Sigmoid colon (tissue), 4 donors: ENCODE measurements around the gene DYRK1A.

ENCODE experiments used
- EP300 ChIP-seq, 4 donors: sonication (generic); formaldehyde crosslinking; IDR thresholded peaks; one replicate each; pipeline ENCODE4 v1.6.1; 2017; ENCODE audit warnings: antibody characterized with exemption in 4 of 4
- POLR2A ChIP-seq, 2 donors: fragments of 450-650 bp; IDR thresholded peaks; one replicate each; pipeline ENCODE4 v1.6.1; 2016; ENCODE audit warnings: antibody characterized with exemption in 2 of 2, mild to moderate bottlenecking in 2 of 2, moderate library complexity in 2 of 2
- POLR2AphosphoS5 ChIP-seq, 4 donors: sonication (generic); formaldehyde crosslinking; IDR thresholded peaks; one replicate each; pipeline ENCODE4 v1.6.1; 2017; ENCODE audit warnings: antibody characterized with exemption in 4 of 4
- TF ChIP-seq, protein P1 (sequence below), 4 experiments: fragments of 450-650 bp in 3 of 4; fragments of 200-600 bp in 1 of 4; IDR thresholded peaks; one replicate each; pipeline ENCODE4 v1.5.1; 2016 to 2019; ENCODE audit warnings: antibody characterized with exemption in 4 of 4, mild to moderate bottlenecking in 3 of 4, moderate library complexity in 2 of 4

GRCh38 chr21:37427221-37427620, 60.6 kb downstream of the DYRK1A start:
- TF ChIP-seq, protein P1, sequence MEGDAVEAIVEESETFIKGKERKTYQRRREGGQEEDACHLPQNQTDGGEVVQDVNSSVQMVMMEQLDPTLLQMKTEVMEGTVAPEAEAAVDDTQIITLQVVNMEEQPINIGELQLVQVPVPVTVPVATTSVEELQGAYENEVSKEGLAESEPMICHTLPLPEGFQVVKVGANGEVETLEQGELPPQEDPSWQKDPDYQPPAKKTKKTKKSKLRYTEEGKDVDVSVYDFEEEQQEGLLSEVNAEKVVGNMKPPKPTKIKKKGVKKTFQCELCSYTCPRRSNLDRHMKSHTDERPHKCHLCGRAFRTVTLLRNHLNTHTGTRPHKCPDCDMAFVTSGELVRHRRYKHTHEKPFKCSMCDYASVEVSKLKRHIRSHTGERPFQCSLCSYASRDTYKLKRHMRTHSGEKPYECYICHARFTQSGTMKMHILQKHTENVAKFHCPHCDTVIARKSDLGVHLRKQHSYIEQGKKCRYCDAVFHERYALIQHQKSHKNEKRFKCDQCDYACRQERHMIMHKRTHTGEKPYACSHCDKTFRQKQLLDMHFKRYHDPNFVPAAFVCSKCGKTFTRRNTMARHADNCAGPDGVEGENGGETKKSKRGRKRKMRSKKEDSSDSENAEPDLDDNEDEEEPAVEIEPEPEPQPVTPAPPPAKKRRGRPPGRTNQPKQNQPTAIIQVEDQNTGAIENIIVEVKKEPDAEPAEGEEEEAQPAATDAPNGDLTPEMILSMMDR (IDR thresholded peaks at IDR 0.05) = no peak
- TF ChIP-seq POLR2A (IDR thresholded peaks at IDR 0.05) (no peak), EP300 (IDR thresholded peaks at IDR 0.05) (no peak), POLR2AphosphoS5 (IDR thresholded peaks at IDR 0.05) (no peak)
